H9 (cell line): ENCODE data around the gene BSPH1. TPM values are rescaled to one million over a fixed set of nuclear protein-coding genes. Genes with fewer than 3 reads are reported as not detected.
A peak's percentile ranks its signal among the peaks of the same experiment; 100 is the strongest.

Source experiments
- DNase-seq: peaks from one replicate; pipeline ENCODE4 v3.0.0-alpha.2; 2017
- H2AFZ ChIP-seq: one replicate; pipeline ENCODE4 v1.6.1; 2013; ENCODE audit warnings: mild to moderate bottlenecking, low read length, control low read depth, moderate library complexity
- H2AK5ac ChIP-seq: 2 replicates; pipeline ENCODE4 v1.6.1; 2013; ENCODE audit warnings: low read length, control low read depth, mixed read lengths; ENCODE audit not compliant: insufficient read length
- H2BK120ac ChIP-seq: one replicate; pipeline ENCODE4 v1.6.1; 2013; ENCODE audit warnings: low read depth, mild to moderate bottlenecking, low read length, control low read depth, inconsistent platforms; ENCODE audit not compliant: poor library complexity, severe bottlenecking
- H2BK12ac ChIP-seq: 2 replicates; pipeline ENCODE4 v1.6.1; 2013; ENCODE audit warnings: low read length, control low read depth, mixed read lengths, low read depth; ENCODE audit not compliant: insufficient read length
- H2BK15ac ChIP-seq: 2 replicates; pipeline ENCODE4 v1.6.1; 2013; ENCODE audit warnings: low read depth, low read length, control low read depth
- H2BK20ac ChIP-seq: one replicate; pipeline ENCODE4 v1.6.1; 2013; ENCODE audit warnings: low read depth, mild to moderate bottlenecking, low read length, control low read depth, inconsistent platforms; ENCODE audit not compliant: poor library complexity, severe bottlenecking
- H2BK5ac ChIP-seq: 2 replicates; pipeline ENCODE4 v1.6.1; 2013; ENCODE audit warnings: low read length, control low read depth, mixed read lengths; ENCODE audit not compliant: insufficient read length
- H3K14ac ChIP-seq: 2 replicates; pipeline ENCODE4 v1.6.1; 2013; ENCODE audit warnings: low read length, control low read depth; ENCODE audit not compliant: insufficient read depth
- H3K18ac ChIP-seq: 2 replicates; pipeline ENCODE4 v1.6.1; 2013; ENCODE audit warnings: low read depth, mild to moderate bottlenecking, mixed read lengths, low read length, control low read depth; ENCODE audit not compliant: insufficient read length
- H3K23ac ChIP-seq: 2 replicates; pipeline ENCODE4 v1.6.1; 2013; ENCODE audit warnings: low read length, control low read depth, mixed read lengths, low read depth; ENCODE audit not compliant: insufficient read length
- H3K23me2 ChIP-seq: 2 replicates; pipeline ENCODE4 v1.6.1; 2013; ENCODE audit warnings: low read depth, mild to moderate bottlenecking, mixed read lengths, low read length, control low read depth; ENCODE audit not compliant: insufficient read length, poor library complexity, severe bottlenecking
- H3K27ac ChIP-seq: 2 replicates; pipeline ENCODE4 v1.5.1; 2013; ENCODE audit warnings: low read length, control low read depth, mixed read lengths, low read depth; ENCODE audit not compliant: insufficient read length
- H3K27me3 ChIP-seq: 2 replicates; pipeline ENCODE4 v1.6.1; 2013; ENCODE audit warnings: low read length, control low read depth, inconsistent platforms; ENCODE audit not compliant: insufficient read depth
- H3K4ac ChIP-seq: 2 replicates; pipeline ENCODE4 v1.6.1; 2013; ENCODE audit warnings: low read depth, mild to moderate bottlenecking, control low read depth, inconsistent platforms, low read length, moderate library complexity
- H3K4me1 ChIP-seq: 2 replicates; pipeline ENCODE4 v1.6.1; 2013; ENCODE audit warnings: low read length, control low read depth, inconsistent platforms; ENCODE audit not compliant: insufficient read depth
- H3K4me2 ChIP-seq: 2 replicates; pipeline ENCODE4 v1.6.1; 2013; ENCODE audit warnings: low read length, control low read depth, mixed read lengths; ENCODE audit not compliant: insufficient read length, insufficient read depth
- H3K56ac ChIP-seq: 2 replicates; pipeline ENCODE4 v1.6.1; 2013; ENCODE audit warnings: low read depth, mild to moderate bottlenecking, mixed read lengths, low read length, control low read depth; ENCODE audit not compliant: insufficient read length
- H3K79me1 ChIP-seq: 2 replicates; pipeline ENCODE4 v1.6.1; 2013; ENCODE audit warnings: low read depth, mild to moderate bottlenecking, moderate library complexity, low read length, control low read depth, inconsistent platforms; ENCODE audit not compliant: insufficient read depth, poor library complexity, severe bottlenecking
- H3K79me2 ChIP-seq: 2 replicates; pipeline ENCODE4 v1.6.1; 2013; ENCODE audit warnings: low read length, control low read depth, inconsistent platforms; ENCODE audit not compliant: insufficient read depth
- H3K9ac ChIP-seq: 2 replicates; pipeline ENCODE4 v1.6.1; 2013; ENCODE audit warnings: low read length, control low read depth, mixed read lengths; ENCODE audit not compliant: insufficient read length; ENCODE audit errors: extremely low read depth
- H3K9me3 ChIP-seq: one replicate; pipeline ENCODE4 v1.6.1; 2013; ENCODE audit warnings: low read depth, low read length, inconsistent platforms; ENCODE audit not compliant: control insufficient read depth
- H3T11ph ChIP-seq: one replicate; pipeline ENCODE4 v1.6.1; 2013; ENCODE audit warnings: mild to moderate bottlenecking, low read length, control low read depth, inconsistent platforms
- H4K20me1 ChIP-seq: one replicate; pipeline ENCODE4 v1.6.1; 2013; ENCODE audit not compliant: control insufficient read depth, insufficient read length, insufficient read depth
- H4K5ac ChIP-seq: 2 replicates; pipeline ENCODE4 v1.6.1; 2013; ENCODE audit warnings: low read depth, mild to moderate bottlenecking, mixed read lengths, low read length, control low read depth; ENCODE audit not compliant: insufficient read length
- H4K8ac ChIP-seq: replicated peaks from 2 replicates; pipeline ENCODE4 v1.6.1; 2013; ENCODE audit warnings: low read length, control low read depth, mixed read lengths, low read depth; ENCODE audit not compliant: insufficient read length
- H4K91ac ChIP-seq: 2 replicates; pipeline ENCODE4 v1.6.1; 2013; ENCODE audit warnings: low read depth, mild to moderate bottlenecking, moderate library complexity, mixed read lengths, low read length, control low read depth; ENCODE audit not compliant: insufficient read length
- H3K27ac Mint-ChIP-seq, 3 experiments: 2 replicates in 2 of 3; 3 replicates in 1 of 3; pipeline ENCODE4 v1.8.0; 2020 to 2021; ENCODE audit warnings: mixed read lengths in 3 of 3, mild to moderate bottlenecking in 1 of 3, moderate library complexity in 1 of 3
- H3K27me3 Mint-ChIP-seq: 2 replicates; pipeline ENCODE4 v1.8.0; 2021; ENCODE audit warnings: low read depth, mild to moderate bottlenecking, moderate library complexity, mixed read lengths
- H3K36me3 Mint-ChIP-seq, 3 experiments: 2 replicates in 2 of 3; 3 replicates in 1 of 3; pipeline ENCODE4 v1.8.0; 2020 to 2021; ENCODE audit warnings: low read depth in 3 of 3, mixed read lengths in 3 of 3; ENCODE audit not compliant: insufficient read depth in 1 of 3
- H3K4me1 Mint-ChIP-seq, 2 experiments: 2 replicates each; pipeline ENCODE4 v1.8.0; 2020; ENCODE audit warnings: mixed read lengths in 2 of 2
- H3K4me3 Mint-ChIP-seq, 2 experiments: 2 replicates in 1 of 2; 3 replicates in 1 of 2; pipeline ENCODE4 v1.8.0; 2020 to 2021; ENCODE audit warnings: mild to moderate bottlenecking in 2 of 2, mixed read lengths in 2 of 2, moderate library complexity in 1 of 2
- H3K9me3 Mint-ChIP-seq, 2 experiments: 2 replicates in 1 of 2; 3 replicates in 1 of 2; pipeline ENCODE4 v1.8.0; 2020; ENCODE audit warnings: mild to moderate bottlenecking in 2 of 2, mixed read lengths in 2 of 2, moderate library complexity in 1 of 2
- WGBS: extraction: QIAGEN DNeasy Blood & Tissue Kit; methylation state at CpG from one replicate; pipeline ENCODE4 v1.1.7; 2013; ENCODE audit warnings: missing lambda C conversion rate, low lambda C conversion rate, mixed read lengths; ENCODE audit not compliant: insufficient read length; ENCODE audit errors: extremely low coverage; 5-methylcytosine and 5-hydroxymethylcytosine counted together
- total RNA-seq: library from RNA; stranded (reverse); gene quantifications from 2 replicates; pipeline ENCODE4 v1.2.1, GENCODE V29; 2021
- TF ChIP-seq, protein P1 (sequence below): fragments of 200-600 bp; sonication (generic); conservative IDR thresholded peaks from 3 replicates; pipeline ENCODE4 v1.8.0; 2021; ENCODE audit warnings: antibody characterized with exemption, mild to moderate bottlenecking

The BSPH1 gene
- total RNA-seq, 1 experiment from 2014 or later, result not detected

DNA sequence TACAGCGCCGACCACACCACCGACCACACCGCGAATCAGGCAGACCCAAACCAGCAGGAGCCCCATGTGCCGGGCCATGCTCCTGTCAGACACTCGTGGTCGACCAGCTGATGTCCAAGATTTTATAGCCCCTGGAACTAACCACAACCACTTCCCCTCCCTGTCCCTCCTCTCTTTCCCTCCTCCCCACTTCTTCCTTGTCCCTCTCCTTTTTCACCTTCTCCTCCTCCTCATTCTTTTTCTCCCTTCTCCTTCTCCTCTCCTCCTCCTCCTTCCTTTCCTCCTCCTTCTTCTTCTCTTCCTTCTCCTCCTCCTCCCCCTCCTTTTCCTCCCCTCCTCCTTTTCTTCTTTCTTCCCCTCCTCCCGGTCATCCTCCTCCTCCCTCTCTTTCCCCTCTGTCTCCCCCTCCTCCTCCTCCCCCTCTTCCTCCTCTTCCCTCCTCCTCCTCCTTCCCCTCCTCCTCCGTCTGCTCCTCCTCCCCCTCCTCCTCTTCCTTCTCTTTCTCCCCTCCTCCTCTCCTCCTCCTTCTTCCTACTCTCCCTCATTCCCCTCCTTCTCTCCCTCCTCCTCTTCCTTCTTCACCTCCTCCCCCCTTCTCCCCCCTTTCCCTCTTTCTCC, 670 bp downstream of the BSPH1 start:
- Histone ChIP-seq H2BK20ac (no peak overlapping the region), H3K4me1 (no peaks in the 10 kb centered on the region), H2AFZ (no peak overlapping the region), H4K20me1 (no peaks in the 10 kb centered on the region), H3K27ac (no peak overlapping the region), H2BK120ac (no peak overlapping the region), H3K79me1 (no peaks in the 10 kb centered on the region), H2AK5ac (no peak overlapping the region), H4K91ac (no peak overlapping the region), H3K9ac (no peak overlapping the region), H2BK12ac (no peak overlapping the region), H3K79me2 (no peaks in the 10 kb centered on the region), H4K8ac (peak overlapping the region; percentile 55), H3K56ac (no peak overlapping the region), H3K4me2 (no peak overlapping the region), H3T11ph (no peak overlapping the region), H3K14ac (no peak overlapping the region), H3K18ac (no peak overlapping the region), H3K23ac (no peak overlapping the region), H3K9me3 (no peaks in the 10 kb centered on the region), H3K27me3 (no peaks in the 10 kb centered on the region), H4K5ac (no peak overlapping the region), H3K4ac (no peak overlapping the region), H2BK5ac (no peak overlapping the region), H2BK15ac (no peak overlapping the region), H3K23me2 (no peaks in the 10 kb centered on the region)
- Mint-ChIP-seq H3K27me3 (peaks cover 9% of the 10 kb centered on the region), H3K9me3 (no peaks in the 10 kb centered on the region), H3K4me3 (no peak overlapping the region), H3K36me3 (no peaks in the 10 kb centered on the region), H3K4me1 (peaks cover 7 to 8% of the 10 kb centered on the region in 2 experiments; a peak in 2 of 4 replicates), H3K27ac (no peak overlapping the region)
- no peak for DNase-seq
- TF ChIP-seq, protein P1, sequence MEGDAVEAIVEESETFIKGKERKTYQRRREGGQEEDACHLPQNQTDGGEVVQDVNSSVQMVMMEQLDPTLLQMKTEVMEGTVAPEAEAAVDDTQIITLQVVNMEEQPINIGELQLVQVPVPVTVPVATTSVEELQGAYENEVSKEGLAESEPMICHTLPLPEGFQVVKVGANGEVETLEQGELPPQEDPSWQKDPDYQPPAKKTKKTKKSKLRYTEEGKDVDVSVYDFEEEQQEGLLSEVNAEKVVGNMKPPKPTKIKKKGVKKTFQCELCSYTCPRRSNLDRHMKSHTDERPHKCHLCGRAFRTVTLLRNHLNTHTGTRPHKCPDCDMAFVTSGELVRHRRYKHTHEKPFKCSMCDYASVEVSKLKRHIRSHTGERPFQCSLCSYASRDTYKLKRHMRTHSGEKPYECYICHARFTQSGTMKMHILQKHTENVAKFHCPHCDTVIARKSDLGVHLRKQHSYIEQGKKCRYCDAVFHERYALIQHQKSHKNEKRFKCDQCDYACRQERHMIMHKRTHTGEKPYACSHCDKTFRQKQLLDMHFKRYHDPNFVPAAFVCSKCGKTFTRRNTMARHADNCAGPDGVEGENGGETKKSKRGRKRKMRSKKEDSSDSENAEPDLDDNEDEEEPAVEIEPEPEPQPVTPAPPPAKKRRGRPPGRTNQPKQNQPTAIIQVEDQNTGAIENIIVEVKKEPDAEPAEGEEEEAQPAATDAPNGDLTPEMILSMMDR, result no peak
- no CpG with 5 or more reads among the region's 10 CpGs for WGBS
